HepG2 (cell line): ENCODE results near the gene ERF. TPM values are rescaled to one million over a fixed set of nuclear protein-coding genes. Genes with fewer than 3 reads are reported as not detected.
A peak's percentile ranks its signal among the peaks of the same experiment; 100 is the strongest.

ENCODE experiments used
- ADNP ChIP-seq: sonication (generic); formaldehyde crosslinking; IDR thresholded peaks from 2 replicates; pipeline ENCODE4 v1.4.0; 2020; ENCODE audit warnings: missing genetic modification reagents
- ATRX ChIP-seq: sonication (generic); formaldehyde crosslinking; IDR thresholded peaks from 2 replicates; pipeline ENCODE4 v1.4.0; 2020; ENCODE audit warnings: missing genetic modification reagents, borderline replicate concordance
- MAFG ChIP-seq: sonication (generic); formaldehyde crosslinking; IDR thresholded peaks from 2 replicates; pipeline ENCODE4 v1.5.1; 2020; ENCODE audit warnings: mild to moderate bottlenecking, missing genetic modification reagents
- STAG1 ChIP-seq: sonication (generic); formaldehyde crosslinking; IDR thresholded peaks from 2 replicates; pipeline ENCODE4 v1.4.0; 2020; ENCODE audit warnings: missing genetic modification reagents
- ZBTB38 ChIP-seq: sonication (generic); formaldehyde crosslinking; IDR thresholded peaks from 2 replicates; pipeline ENCODE4 v1.5.1; 2020; ENCODE audit warnings: mild to moderate bottlenecking, missing genetic modification reagents
- ZC3H4 ChIP-seq: sonication (generic); formaldehyde crosslinking; IDR thresholded peaks from 2 replicates; pipeline ENCODE4 v1.4.0; 2020; ENCODE audit warnings: missing genetic modification reagents, borderline replicate concordance
- ZNF713 ChIP-seq: sonication (generic); formaldehyde crosslinking; IDR thresholded peaks from 2 replicates; pipeline ENCODE4 v1.4.0; 2020; ENCODE audit warnings: mild to moderate bottlenecking, missing genetic modification reagents
- polyA plus RNA-seq, 8 experiments: library from polyadenylated mRNA; depleted of rRNA in 3 of 8; stranded (reverse) in 7 of 8; unstranded in 1 of 8; fragments of >200 nt; fragmentation: Illumina TruSeq in 4 of 8; extraction: Trizol in 4 of 8; gene quantifications; 2 replicates each; pipeline versions ENCODE4 v1.2.1 to v1.2.3, GENCODE V29; 2011 to 2016; ENCODE audit warnings: low read depth in 4 of 8, missing spikeins in 1 of 8, mixed read lengths in 1 of 8; ENCODE audit not compliant: insufficient read depth in 1 of 8
- total RNA-seq, 5 experiments: library from RNA; depleted of rRNA; stranded (reverse); fragments of >200 nt; fragmentation: Illumina TruSeq; extraction: Trizol; gene quantifications; 2 replicates each; pipeline ENCODE4 v1.2.3, GENCODE V29; 2016; ENCODE audit warnings: low read depth in 1 of 5
- TF ChIP-seq, protein P1 (sequence below): sonication (generic); formaldehyde crosslinking; IDR thresholded peaks from 2 replicates; pipeline ENCODE4 v1.4.0; 2020; ENCODE audit warnings: mild to moderate bottlenecking, missing genetic modification reagents
- TF ChIP-seq, protein P2 (sequence below): sonication (generic); formaldehyde crosslinking; IDR thresholded peaks from 2 replicates; pipeline ENCODE4 v1.8.1; 2023; ENCODE audit warnings: mild to moderate bottlenecking, missing genetic modification reagents
- TF ChIP-seq, protein P3 (sequence below): sonication (generic); formaldehyde crosslinking; IDR thresholded peaks from 2 replicates; pipeline ENCODE4 v1.5.0; 2020; ENCODE audit warnings: missing genetic modification reagents, mild to moderate bottlenecking, borderline replicate concordance
- TF ChIP-seq, protein P4 (sequence below): sonication (generic); formaldehyde crosslinking; conservative IDR thresholded peaks from 2 replicates; pipeline ENCODE4 v1.4.0; 2020; ENCODE audit warnings: missing genetic modification reagents
- TF ChIP-seq, protein P5 (sequence below): sonication (generic); formaldehyde crosslinking; IDR thresholded peaks from 2 replicates; pipeline ENCODE4 v1.4.0; 2020; ENCODE audit warnings: missing genetic modification reagents
- TF ChIP-seq, protein P6 (sequence below): sonication (generic); formaldehyde crosslinking; conservative IDR thresholded peaks from 2 replicates; pipeline ENCODE4 v1.8.1; 2023; ENCODE audit warnings: missing genetic modification reagents
- TF ChIP-seq, protein P7 (sequence below): sonication (generic); formaldehyde crosslinking; IDR thresholded peaks from 2 replicates; pipeline ENCODE4 v1.9.0; 2021; ENCODE audit warnings: mild to moderate bottlenecking, missing genetic modification reagents

Gene ERF
- total and polyA plus RNA-seq, 2 of the 13 experiments (the other 11 are each of a cell fraction or from before 2014, with no cell fraction given), result 67.1 to 69.9 TPM

DNA sequence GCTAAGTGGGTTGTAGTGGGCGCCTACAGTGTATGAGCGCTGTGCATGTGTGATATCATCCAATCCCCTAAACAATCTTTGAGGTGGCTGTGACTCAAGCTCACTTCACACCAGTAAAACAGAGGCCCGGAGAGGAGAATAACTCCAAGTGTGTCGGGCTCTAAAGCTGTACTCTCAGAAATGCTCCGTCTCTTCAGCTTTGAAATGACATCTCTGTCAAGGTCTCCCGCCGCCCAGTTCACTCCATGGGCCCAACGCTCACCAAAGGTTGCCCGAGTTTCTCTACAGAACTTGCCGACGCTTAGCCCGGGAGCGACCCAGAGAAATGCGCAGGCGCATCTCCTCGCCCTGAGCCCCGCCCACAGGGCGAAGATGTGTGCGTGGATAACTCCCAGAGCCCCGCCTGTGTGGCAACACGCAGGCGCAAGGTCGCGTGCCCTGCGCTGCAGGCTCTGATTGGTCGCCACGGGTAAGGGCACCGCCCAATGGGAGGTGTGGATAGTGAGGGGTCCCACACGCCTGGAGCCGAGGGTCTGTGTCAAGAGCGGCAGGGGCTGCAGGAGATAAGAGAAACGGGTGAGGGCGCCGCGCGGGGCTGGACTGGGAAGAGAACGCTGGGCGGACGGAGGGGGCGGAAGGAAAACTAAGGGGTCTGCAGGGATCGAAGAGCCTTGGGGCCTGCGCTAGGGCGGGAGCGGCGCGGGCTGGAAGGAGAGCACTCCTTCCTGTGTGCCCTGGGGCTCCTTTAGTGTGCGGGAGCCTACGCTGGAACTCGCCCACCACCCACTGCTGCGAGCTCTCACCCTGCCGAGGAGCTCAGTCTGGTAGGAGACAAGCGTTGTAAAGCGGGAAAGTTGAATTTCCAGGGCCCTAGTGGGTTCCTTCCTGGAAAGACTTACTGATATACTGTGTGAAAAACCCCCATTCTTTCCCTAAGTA, 34.8 kb downstream of the ERF start, which contains the start of gene ZNF526 (continued):
- TF ChIP-seq, protein P1, sequence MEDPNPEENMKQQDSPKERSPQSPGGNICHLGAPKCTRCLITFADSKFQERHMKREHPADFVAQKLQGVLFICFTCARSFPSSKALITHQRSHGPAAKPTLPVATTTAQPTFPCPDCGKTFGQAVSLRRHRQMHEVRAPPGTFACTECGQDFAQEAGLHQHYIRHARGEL (CRISPR knock-in tag), result no peak
- TF ChIP-seq, protein P2, sequence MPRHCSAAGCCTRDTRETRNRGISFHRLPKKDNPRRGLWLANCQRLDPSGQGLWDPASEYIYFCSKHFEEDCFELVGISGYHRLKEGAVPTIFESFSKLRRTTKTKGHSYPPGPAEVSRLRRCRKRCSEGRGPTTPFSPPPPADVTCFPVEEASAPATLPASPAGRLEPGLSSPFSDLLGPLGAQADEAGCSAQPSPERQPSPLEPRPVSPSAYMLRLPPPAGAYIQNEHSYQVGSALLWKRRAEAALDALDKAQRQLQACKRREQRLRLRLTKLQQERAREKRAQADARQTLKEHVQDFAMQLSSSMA (CRISPR knock-in tag), result peak; percentile 86
- TF ChIP-seq, protein P3, sequence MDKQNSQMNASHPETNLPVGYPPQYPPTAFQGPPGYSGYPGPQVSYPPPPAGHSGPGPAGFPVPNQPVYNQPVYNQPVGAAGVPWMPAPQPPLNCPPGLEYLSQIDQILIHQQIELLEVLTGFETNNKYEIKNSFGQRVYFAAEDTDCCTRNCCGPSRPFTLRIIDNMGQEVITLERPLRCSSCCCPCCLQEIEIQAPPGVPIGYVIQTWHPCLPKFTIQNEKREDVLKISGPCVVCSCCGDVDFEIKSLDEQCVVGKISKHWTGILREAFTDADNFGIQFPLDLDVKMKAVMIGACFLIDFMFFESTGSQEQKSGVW (CRISPR knock-in tag), result no peak
- no peak for TF ChIP-seq ADNP (CRISPR knock-in tag)
- no peak for TF ChIP-seq STAG1 (CRISPR knock-in tag)
- TF ChIP-seq, protein P4, sequence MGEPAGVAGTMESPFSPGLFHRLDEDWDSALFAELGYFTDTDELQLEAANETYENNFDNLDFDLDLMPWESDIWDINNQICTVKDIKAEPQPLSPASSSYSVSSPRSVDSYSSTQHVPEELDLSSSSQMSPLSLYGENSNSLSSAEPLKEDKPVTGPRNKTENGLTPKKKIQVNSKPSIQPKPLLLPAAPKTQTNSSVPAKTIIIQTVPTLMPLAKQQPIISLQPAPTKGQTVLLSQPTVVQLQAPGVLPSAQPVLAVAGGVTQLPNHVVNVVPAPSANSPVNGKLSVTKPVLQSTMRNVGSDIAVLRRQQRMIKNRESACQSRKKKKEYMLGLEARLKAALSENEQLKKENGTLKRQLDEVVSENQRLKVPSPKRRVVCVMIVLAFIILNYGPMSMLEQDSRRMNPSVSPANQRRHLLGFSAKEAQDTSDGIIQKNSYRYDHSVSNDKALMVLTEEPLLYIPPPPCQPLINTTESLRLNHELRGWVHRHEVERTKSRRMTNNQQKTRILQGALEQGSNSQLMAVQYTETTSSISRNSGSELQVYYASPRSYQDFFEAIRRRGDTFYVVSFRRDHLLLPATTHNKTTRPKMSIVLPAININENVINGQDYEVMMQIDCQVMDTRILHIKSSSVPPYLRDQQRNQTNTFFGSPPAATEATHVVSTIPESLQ (CRISPR knock-in tag), result no peak
- no peak for TF ChIP-seq ZC3H4 (CRISPR knock-in tag)
- TF ChIP-seq ZBTB38 (CRISPR knock-in tag), result no peak; the same call in 1 of the 2 replicates
- no peak for TF ChIP-seq ZNF713 (CRISPR knock-in tag)
- TF ChIP-seq MAFG (CRISPR knock-in tag), result no peak
- TF ChIP-seq, protein P5, sequence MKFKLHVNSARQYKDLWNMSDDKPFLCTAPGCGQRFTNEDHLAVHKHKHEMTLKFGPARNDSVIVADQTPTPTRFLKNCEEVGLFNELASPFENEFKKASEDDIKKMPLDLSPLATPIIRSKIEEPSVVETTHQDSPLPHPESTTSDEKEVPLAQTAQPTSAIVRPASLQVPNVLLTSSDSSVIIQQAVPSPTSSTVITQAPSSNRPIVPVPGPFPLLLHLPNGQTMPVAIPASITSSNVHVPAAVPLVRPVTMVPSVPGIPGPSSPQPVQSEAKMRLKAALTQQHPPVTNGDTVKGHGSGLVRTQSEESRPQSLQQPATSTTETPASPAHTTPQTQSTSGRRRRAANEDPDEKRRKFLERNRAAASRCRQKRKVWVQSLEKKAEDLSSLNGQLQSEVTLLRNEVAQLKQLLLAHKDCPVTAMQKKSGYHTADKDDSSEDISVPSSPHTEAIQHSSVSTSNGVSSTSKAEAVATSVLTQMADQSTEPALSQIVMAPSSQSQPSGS (CRISPR knock-in tag), result peak; percentile 61; the same call in 1 of the 2 replicates
- TF ChIP-seq, protein P6, sequence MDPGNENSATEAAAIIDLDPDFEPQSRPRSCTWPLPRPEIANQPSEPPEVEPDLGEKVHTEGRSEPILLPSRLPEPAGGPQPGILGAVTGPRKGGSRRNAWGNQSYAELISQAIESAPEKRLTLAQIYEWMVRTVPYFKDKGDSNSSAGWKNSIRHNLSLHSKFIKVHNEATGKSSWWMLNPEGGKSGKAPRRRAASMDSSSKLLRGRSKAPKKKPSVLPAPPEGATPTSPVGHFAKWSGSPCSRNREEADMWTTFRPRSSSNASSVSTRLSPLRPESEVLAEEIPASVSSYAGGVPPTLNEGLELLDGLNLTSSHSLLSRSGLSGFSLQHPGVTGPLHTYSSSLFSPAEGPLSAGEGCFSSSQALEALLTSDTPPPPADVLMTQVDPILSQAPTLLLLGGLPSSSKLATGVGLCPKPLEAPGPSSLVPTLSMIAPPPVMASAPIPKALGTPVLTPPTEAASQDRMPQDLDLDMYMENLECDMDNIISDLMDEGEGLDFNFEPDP (CRISPR knock-in tag), result no peak
- no peak for TF ChIP-seq ATRX (CRISPR knock-in tag)
- TF ChIP-seq, protein P7, sequence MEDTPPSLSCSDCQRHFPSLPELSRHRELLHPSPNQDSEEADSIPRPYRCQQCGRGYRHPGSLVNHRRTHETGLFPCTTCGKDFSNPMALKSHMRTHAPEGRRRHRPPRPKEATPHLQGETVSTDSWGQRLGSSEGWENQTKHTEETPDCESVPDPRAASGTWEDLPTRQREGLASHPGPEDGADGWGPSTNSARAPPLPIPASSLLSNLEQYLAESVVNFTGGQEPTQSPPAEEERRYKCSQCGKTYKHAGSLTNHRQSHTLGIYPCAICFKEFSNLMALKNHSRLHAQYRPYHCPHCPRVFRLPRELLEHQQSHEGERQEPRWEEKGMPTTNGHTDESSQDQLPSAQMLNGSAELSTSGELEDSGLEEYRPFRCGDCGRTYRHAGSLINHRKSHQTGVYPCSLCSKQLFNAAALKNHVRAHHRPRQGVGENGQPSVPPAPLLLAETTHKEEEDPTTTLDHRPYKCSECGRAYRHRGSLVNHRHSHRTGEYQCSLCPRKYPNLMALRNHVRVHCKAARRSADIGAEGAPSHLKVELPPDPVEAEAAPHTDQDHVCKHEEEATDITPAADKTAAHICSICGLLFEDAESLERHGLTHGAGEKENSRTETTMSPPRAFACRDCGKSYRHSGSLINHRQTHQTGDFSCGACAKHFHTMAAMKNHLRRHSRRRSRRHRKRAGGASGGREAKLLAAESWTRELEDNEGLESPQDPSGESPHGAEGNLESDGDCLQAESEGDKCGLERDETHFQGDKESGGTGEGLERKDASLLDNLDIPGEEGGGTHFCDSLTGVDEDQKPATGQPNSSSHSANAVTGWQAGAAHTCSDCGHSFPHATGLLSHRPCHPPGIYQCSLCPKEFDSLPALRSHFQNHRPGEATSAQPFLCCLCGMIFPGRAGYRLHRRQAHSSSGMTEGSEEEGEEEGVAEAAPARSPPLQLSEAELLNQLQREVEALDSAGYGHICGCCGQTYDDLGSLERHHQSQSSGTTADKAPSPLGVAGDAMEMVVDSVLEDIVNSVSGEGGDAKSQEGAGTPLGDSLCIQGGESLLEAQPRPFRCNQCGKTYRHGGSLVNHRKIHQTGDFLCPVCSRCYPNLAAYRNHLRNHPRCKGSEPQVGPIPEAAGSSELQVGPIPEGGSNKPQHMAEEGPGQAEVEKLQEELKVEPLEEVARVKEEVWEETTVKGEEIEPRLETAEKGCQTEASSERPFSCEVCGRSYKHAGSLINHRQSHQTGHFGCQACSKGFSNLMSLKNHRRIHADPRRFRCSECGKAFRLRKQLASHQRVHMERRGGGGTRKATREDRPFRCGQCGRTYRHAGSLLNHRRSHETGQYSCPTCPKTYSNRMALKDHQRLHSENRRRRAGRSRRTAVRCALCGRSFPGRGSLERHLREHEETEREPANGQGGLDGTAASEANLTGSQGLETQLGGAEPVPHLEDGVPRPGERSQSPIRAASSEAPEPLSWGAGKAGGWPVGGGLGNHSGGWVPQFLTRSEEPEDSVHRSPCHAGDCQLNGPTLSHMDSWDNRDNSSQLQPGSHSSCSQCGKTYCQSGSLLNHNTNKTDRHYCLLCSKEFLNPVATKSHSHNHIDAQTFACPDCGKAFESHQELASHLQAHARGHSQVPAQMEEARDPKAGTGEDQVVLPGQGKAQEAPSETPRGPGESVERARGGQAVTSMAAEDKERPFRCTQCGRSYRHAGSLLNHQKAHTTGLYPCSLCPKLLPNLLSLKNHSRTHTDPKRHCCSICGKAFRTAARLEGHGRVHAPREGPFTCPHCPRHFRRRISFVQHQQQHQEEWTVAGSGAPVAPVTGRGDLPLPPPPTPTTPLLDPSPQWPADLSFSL (CRISPR knock-in tag), result no peak
